K562 (cell line): Measurements from ENCODE around the gene CCR9. TPM values are rescaled to one million over a fixed set of nuclear protein-coding genes. Genes with fewer than 3 reads are reported as not detected.

Experiments used
- AFF1 ChIP-seq, 2 experiments: fragments of 450-650 bp; IDR thresholded peaks; 2 replicates each; pipeline ENCODE4 v1.6.1; 2018; ENCODE audit warnings: mild to moderate bottlenecking in 2 of 2, low read depth in 1 of 2; ENCODE audit not compliant: partially characterized antibody in 2 of 2
- BRD9 ChIP-seq: fragments of 450-650 bp; IDR thresholded peaks from 2 replicates; pipeline ENCODE4 v1.6.1; 2018; ENCODE audit warnings: low read depth; ENCODE audit not compliant: partially characterized antibody
- ELF1 ChIP-seq: fragments of 200-800 bp; sonication (Bioruptor generic); IDR thresholded peaks from 2 replicates; pipeline ENCODE4 v1.6.1; 2016; ENCODE audit warnings: missing genetic modification characterization, missing compliant biosample characterization
- ETS1 ChIP-seq: conservative IDR thresholded peaks from 2 replicates; pipeline ENCODE4 v1.6.1; 2011; ENCODE audit warnings: low read depth, mild to moderate bottlenecking, low read length; ENCODE audit not compliant: control insufficient read depth
- HCFC1 ChIP-seq: IDR thresholded peaks from 2 replicates; pipeline ENCODE4 v1.6.1; 2012; ENCODE audit warnings: low read depth, low read length, improper control_type of control experiment
- HDAC8 ChIP-seq: fragments of 450-650 bp; IDR thresholded peaks from 2 replicates; pipeline ENCODE4 v1.6.1; 2016; ENCODE audit warnings: mild to moderate bottlenecking, missing genetic modification characterization, moderate library complexity, missing compliant biosample characterization
- IRF2 ChIP-seq: sonication (generic); formaldehyde crosslinking; IDR thresholded peaks from 2 replicates; pipeline ENCODE4 v1.8.1; 2022; ENCODE audit warnings: mild to moderate bottlenecking, missing genetic modification reagents
- PCBP1 ChIP-seq: fragments of 200-400 bp; formaldehyde crosslinking; IDR thresholded peaks from 2 replicates; pipeline ENCODE4 v1.6.1; 2018; ENCODE audit warnings: mild to moderate bottlenecking, low read depth, low read length; ENCODE audit not compliant: poor library complexity, severe bottlenecking
- PML ChIP-seq: IDR thresholded peaks from 2 replicates; pipeline ENCODE4 v1.6.1; 2012; ENCODE audit warnings: low read length, inconsistent platforms
- PTBP1 ChIP-seq: fragments of 200-400 bp; formaldehyde crosslinking; IDR thresholded peaks from 2 replicates; pipeline ENCODE4 v1.6.1; 2017; ENCODE audit warnings: low read depth, low read length
- RAD51 ChIP-seq: fragments of 450-650 bp; IDR thresholded peaks from 2 replicates; pipeline ENCODE4 v1.7.1; 2016; ENCODE audit warnings: low read depth, mild to moderate bottlenecking, borderline replicate concordance
- SP2 ChIP-seq: IDR thresholded peaks from 2 replicates; pipeline ENCODE4 v1.6.1; 2011; ENCODE audit warnings: mild to moderate bottlenecking, low read depth, low read length, moderate library complexity; ENCODE audit not compliant: poor library complexity, severe bottlenecking; ENCODE audit errors: extremely low read depth
- TBL1XR1 ChIP-seq, 2 experiments: IDR thresholded peaks; 2 replicates each; pipeline ENCODE4 v1.6.1; 2012; ENCODE audit warnings: improper control_type of control experiment in 2 of 2, low read length in 2 of 2, mild to moderate bottlenecking in 1 of 2
- TRIM25 ChIP-seq: fragments of 450-650 bp; IDR thresholded peaks from 2 replicates; pipeline ENCODE4 v1.7.0; 2016; ENCODE audit warnings: borderline replicate concordance
- YY1 ChIP-seq, 3 experiments: IDR thresholded peaks; 2 replicates each; pipeline ENCODE4 v1.6.1; 2011; ENCODE audit warnings: low read length in 2 of 3, mild to moderate bottlenecking in 2 of 3, moderate library complexity in 2 of 3, borderline replicate concordance in 1 of 3, control low read depth in 1 of 3, low read depth in 1 of 3; ENCODE audit not compliant: insufficient read depth in 3 of 3, insufficient replicate concordance in 2 of 3, control insufficient read depth in 1 of 3, insufficient read length in 1 of 3; ENCODE audit errors: extremely low read depth in 1 of 3
- ZC3H8 ChIP-seq: fragments of 450-650 bp; IDR thresholded peaks from 2 replicates; pipeline ENCODE4 v1.6.1; 2017
- ZNF324 ChIP-seq: fragments of 250-450 bp; sonication (Bioruptor Pico); IDR thresholded peaks from 2 replicates; pipeline ENCODE4 v1.4.0; 2020; ENCODE audit warnings: mild to moderate bottlenecking
- polyA plus RNA-seq, 8 experiments: library from polyadenylated mRNA; depleted of rRNA in 4 of 8; stranded (reverse) in 5 of 8; unstranded in 3 of 8; fragments of >200 nt; fragmentation: Nextera tagmentation in 2 of 8; fragmentation: Illumina TruSeq in 1 of 8; extraction: Ambion mirVana in 2 of 8; extraction: Trizol in 1 of 8; gene quantifications; 2 replicates each; pipeline versions ENCODE4 v1.2.1 to v1.2.3, GENCODE V29; 2011 to 2014; ENCODE audit warnings: inconsistent platforms in 1 of 8, missing spikeins in 1 of 8
- total RNA-seq, 7 experiments: library from RNA; depleted of rRNA in 6 of 7; stranded (reverse); fragments of >200 nt in 6 of 7; fragmentation: Illumina TruSeq in 2 of 7; extraction: Trizol in 2 of 7; gene quantifications; 2 replicates each; pipeline versions ENCODE4 v1.2.1 to v1.2.3, GENCODE V29; 2011 to 2021; ENCODE audit warnings: low replicate concordance in 1 of 7
- TF ChIP-seq, protein P1 (sequence below), 2 experiments: IDR thresholded peaks; 2 replicates each; pipeline ENCODE4 v1.6.1; 2011; ENCODE audit warnings: borderline replicate concordance in 1 of 2, control low read depth in 1 of 2, low read depth in 1 of 2, low read length in 1 of 2, mild to moderate bottlenecking in 1 of 2, mixed read lengths in 1 of 2, moderate library complexity in 1 of 2; ENCODE audit not compliant: insufficient read depth in 1 of 2, insufficient read length in 1 of 2, poor library complexity in 1 of 2, severe bottlenecking in 1 of 2; ENCODE audit errors: extremely low read depth in 1 of 2

Gene CCR9
- total and polyA plus RNA-seq, 9 of the 15 experiments (the other 6 are each of a cell fraction or from before 2014, with no cell fraction given): not detected

DNA sequence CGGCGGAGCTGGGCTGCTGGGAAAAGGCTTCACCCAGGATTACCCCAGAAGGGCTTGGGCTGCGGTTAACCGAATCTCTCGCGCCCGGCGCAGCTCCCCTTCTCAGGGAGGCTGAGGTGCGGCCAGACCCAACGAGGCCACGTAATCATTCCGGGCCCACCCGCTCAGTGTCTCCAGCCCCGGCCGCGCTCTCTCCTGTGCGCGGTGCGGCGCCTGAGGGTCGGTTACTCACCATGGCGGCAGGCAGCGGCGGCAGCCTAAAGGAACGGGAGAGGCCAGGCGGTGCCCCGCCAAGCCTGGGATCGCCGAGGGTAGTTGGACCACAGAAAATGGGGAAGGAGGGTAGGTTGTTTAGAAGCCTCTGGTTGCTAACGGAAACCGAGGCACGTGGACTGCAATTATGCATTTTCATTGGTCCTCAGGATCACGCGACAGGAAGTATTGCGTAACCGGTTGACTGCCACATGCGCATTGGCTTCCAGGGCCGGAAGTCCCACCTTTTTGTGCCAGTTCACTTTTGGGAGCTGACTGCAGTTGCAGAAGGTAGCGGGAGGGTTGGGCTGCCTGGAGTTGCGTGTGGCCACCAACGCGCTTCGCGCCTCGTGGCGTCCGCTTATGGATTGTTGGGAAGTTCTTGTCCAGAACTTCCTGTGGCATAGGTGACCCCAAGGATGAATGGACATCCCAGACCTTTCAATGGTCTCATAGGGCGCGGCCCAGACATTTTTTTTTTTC lies 44.4 kb upstream of the CCR9 start, which contains the start of gene LZTFL1 (continued):
- TF ChIP-seq AFF1 (IDR thresholded peaks at IDR 0.05; ENCODE audit: low read depth in 1 of 2, partially characterized antibody in 2 of 2): no peak
- TF ChIP-seq SP2: peak; percentile 50
- TF ChIP-seq HDAC8 (tag): no peak
- TF ChIP-seq PML: no peak
- no peak for TF ChIP-seq PTBP1
- no peak for TF ChIP-seq PCBP1
- peak; percentile 97 for TF ChIP-seq RAD51
- no peak for TF ChIP-seq TRIM25
- TF ChIP-seq YY1 (IDR thresholded peaks at IDR 0.05; ENCODE audit: borderline replicate concordance in 1 of 3, control insufficient read depth in 1 of 3, extremely low read depth in 1 of 3, insufficient read depth in 3 of 3, insufficient read length in 1 of 3, insufficient replicate concordance in 2 of 3, low read depth in 1 of 3, low read length in 2 of 3): peak in 1 of 3 experiments; percentile 57
- peak; percentile 63; the same call in 1 of the 2 replicates for TF ChIP-seq ETS1
- peak; percentile 66 for TF ChIP-seq HCFC1
- no peak for TF ChIP-seq ZC3H8
- peak; percentile 47 for TF ChIP-seq ELF1
- TF ChIP-seq ZNF324 (CRISPR knock-in tag): no peak
- TF ChIP-seq, protein P1, sequence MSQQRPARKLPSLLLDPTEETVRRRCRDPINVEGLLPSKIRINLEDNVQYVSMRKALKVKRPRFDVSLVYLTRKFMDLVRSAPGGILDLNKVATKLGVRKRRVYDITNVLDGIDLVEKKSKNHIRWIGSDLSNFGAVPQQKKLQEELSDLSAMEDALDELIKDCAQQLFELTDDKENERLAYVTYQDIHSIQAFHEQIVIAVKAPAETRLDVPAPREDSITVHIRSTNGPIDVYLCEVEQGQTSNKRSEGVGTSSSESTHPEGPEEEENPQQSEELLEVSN (IDR thresholded peaks at IDR 0.05; ENCODE audit: borderline replicate concordance in 1 of 2, extremely low read depth in 1 of 2, insufficient read depth in 1 of 2, insufficient read length in 1 of 2, low read depth in 1 of 2, low read length in 1 of 2, poor library complexity in 1 of 2, severe bottlenecking in 1 of 2): peak; percentile 76 to 83
- no peak for TF ChIP-seq IRF2 (CRISPR knock-in tag)
- peak in 1 of 2 experiments; percentile 61; a peak in 1 of 4 replicates for TF ChIP-seq TBL1XR1 (IDR thresholded peaks at IDR 0.05; ENCODE audit: low read length in 2 of 2)
- no peak for TF ChIP-seq BRD9
